Endothelial cell (in vitro differentiated cells): ENCODE results near the gene KMT2C. TPM values are rescaled to one million over a fixed set of nuclear protein-coding genes. Genes with fewer than 3 reads are reported as not detected.
"Not testable (repeated sequence)": the region's sequence is repeated elsewhere in the genome, so short reads cannot be mapped to it uniquely, and the experiment has no call there.

Experiments
- DNase-seq: peaks from one replicate; pipeline ENCODE4 v3.0.0; 2021; ENCODE audit warnings: low spot score
- H3K27ac Mint-ChIP-seq: one replicate; pipeline ENCODE4 v1.8.0; 2021; ENCODE audit warnings: mixed read lengths, inconsistent platforms; ENCODE audit not compliant: unreplicated experiment
- H3K27me3 Mint-ChIP-seq: one replicate; pipeline ENCODE4 v1.8.0; 2021; ENCODE audit warnings: mild to moderate bottlenecking, moderate library complexity, mixed read lengths, inconsistent platforms; ENCODE audit not compliant: unreplicated experiment
- H3K36me3 Mint-ChIP-seq: one replicate; pipeline ENCODE4 v1.8.0; 2021; ENCODE audit warnings: mild to moderate bottlenecking, low read depth, mixed read lengths, inconsistent platforms; ENCODE audit not compliant: unreplicated experiment
- H3K4me1 Mint-ChIP-seq: one replicate; pipeline ENCODE4 v1.8.0; 2021; ENCODE audit warnings: mild to moderate bottlenecking, mixed read lengths, inconsistent platforms; ENCODE audit not compliant: unreplicated experiment
- H3K4me3 Mint-ChIP-seq: one replicate; pipeline ENCODE4 v1.8.0; 2021; ENCODE audit warnings: mild to moderate bottlenecking, mixed read lengths, inconsistent platforms; ENCODE audit not compliant: unreplicated experiment
- H3K9me3 Mint-ChIP-seq: one replicate; pipeline ENCODE4 v1.8.0; 2021; ENCODE audit warnings: mixed read lengths, inconsistent platforms; ENCODE audit not compliant: unreplicated experiment
- total RNA-seq: library from RNA; stranded (reverse); fragmentation: NEBNext Ultra II Directional; extraction: Animal tissue kit (Norgen Biotek cat#: 25700); gene quantifications from one replicate; pipeline ENCODE4 v1.2.1, GENCODE V29; 2021; ENCODE audit not compliant: unreplicated experiment
- TF ChIP-seq, protein P1 (sequence below): fragments of 200-600 bp; sonication (generic); IDR thresholded peaks from one replicate; pipeline ENCODE4 v1.5.0; 2021; ENCODE audit warnings: antibody characterized with exemption; ENCODE audit not compliant: unreplicated experiment

The KMT2C gene
- total RNA-seq, 1 donor from 2014 or later, result 59.8 TPM

DNA sequence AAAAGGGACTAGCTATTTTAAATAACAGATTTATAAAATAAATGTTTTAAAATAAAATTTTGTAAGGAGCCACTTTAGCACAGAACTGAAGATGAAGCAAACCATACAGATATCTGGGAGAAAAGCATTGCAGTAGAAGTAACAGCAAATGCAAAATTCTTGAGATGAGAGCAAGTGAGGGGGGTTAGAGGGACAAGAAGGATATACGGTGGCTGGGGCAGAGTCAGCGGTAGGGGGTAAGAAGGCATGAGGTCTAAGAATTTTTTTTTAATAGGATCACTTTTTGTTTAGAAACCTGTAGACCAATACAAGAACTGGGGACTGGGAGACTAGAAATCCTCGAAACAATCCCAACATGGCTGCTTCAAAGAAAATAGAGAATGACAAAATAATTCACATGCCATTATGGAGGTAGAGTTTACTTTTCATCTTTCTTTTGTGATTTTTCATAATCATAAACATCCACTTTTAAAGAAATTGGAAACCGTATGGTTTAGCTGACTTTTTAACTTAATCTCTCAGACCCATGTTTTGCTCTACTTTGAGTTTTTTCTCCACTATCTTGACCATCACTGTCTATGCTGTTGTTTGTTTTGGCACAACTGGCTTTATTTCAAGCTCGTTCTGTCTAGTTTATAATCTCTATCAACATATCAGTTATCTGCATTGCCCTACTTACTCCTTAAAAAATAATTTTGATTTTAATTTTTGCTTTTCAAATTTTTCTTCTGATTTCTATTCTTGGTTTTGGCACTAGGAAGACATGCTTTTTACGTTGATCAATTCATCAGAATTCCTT, 73.5 kb downstream of the KMT2C start:
- no peak overlapping the region for H3K4me3 Mint-ChIP-seq
- no peaks in the 10 kb centered on the region for H3K4me1 Mint-ChIP-seq
- TF ChIP-seq, protein P1, sequence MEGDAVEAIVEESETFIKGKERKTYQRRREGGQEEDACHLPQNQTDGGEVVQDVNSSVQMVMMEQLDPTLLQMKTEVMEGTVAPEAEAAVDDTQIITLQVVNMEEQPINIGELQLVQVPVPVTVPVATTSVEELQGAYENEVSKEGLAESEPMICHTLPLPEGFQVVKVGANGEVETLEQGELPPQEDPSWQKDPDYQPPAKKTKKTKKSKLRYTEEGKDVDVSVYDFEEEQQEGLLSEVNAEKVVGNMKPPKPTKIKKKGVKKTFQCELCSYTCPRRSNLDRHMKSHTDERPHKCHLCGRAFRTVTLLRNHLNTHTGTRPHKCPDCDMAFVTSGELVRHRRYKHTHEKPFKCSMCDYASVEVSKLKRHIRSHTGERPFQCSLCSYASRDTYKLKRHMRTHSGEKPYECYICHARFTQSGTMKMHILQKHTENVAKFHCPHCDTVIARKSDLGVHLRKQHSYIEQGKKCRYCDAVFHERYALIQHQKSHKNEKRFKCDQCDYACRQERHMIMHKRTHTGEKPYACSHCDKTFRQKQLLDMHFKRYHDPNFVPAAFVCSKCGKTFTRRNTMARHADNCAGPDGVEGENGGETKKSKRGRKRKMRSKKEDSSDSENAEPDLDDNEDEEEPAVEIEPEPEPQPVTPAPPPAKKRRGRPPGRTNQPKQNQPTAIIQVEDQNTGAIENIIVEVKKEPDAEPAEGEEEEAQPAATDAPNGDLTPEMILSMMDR, result no peak
- H3K36me3 Mint-ChIP-seq, result peaks cover 4% of the 10 kb centered on the region
- DNase-seq, result no peak
- peaks cover 2% of the 10 kb centered on the region for H3K27me3 Mint-ChIP-seq
- no peak overlapping the region for H3K27ac Mint-ChIP-seq
- H3K9me3 Mint-ChIP-seq, result no peaks in the 10 kb centered on the region

DNA sequence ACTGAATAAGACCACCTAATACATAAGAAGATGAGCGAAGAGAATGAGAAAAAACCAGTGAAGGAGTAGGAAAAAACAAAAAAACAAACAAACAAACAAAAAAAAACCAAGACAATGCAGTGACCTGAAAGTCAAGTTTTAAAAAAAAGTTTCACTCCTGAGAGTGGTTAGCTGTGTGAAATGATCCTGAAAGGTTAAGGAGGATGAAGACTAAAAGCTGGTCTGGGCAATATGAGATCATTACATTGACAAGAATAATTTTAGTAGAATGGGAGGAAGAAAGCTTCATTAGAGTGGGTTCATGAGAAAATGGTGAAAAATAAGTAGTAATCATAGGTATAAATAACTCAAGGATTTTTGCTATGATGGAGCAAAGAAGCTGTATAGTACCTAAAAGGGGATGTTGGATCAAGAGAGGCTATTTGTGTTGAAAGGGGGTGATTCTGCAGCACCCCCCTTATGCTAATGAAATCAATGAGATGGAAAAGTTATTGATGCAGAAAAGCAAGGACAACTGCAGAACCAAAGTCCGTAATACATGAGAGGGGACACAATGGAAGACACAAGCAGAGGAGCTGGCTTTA, 80.2 kb downstream of the KMT2C start:
- TF ChIP-seq, protein P1, result no peak
- H3K4me1 Mint-ChIP-seq, result no peaks in the 10 kb centered on the region
- peaks cover 13% of the 10 kb centered on the region for H3K36me3 Mint-ChIP-seq
- H3K27me3 Mint-ChIP-seq, result no peaks in the 10 kb centered on the region
- no peak overlapping the region for H3K4me3 Mint-ChIP-seq
- no peaks in the 10 kb centered on the region for H3K9me3 Mint-ChIP-seq
- no peak overlapping the region for H3K27ac Mint-ChIP-seq
- DNase-seq, result no peak

DNA sequence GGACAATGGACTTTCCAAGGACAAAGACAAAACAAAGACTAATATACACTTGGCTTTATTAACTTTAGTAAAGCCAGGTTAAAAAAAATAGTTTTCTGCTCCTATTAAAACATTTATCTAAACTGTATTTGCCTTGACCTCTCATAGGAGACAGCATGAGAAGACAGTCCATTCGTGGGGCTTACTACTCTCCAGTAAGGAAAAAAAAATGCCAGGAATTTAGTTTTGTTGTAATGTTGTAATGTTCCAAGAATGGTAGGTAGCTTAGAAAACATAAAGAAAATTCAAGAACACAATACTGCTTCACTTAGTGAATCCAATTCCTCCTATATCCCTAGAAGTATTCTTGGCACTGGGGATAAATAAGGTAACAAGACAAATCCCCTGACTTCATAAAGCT, 81.7 kb downstream of the KMT2C start:
- no peak overlapping the region for H3K27ac Mint-ChIP-seq
- no peak overlapping the region for H3K4me3 Mint-ChIP-seq
- no peaks in the 10 kb centered on the region for H3K4me1 Mint-ChIP-seq
- no peaks in the 10 kb centered on the region for H3K9me3 Mint-ChIP-seq
- H3K27me3 Mint-ChIP-seq, result no peaks in the 10 kb centered on the region
- TF ChIP-seq, protein P1, result no peak
- peaks cover 14% of the 10 kb centered on the region for H3K36me3 Mint-ChIP-seq
- DNase-seq, result no peak

DNA sequence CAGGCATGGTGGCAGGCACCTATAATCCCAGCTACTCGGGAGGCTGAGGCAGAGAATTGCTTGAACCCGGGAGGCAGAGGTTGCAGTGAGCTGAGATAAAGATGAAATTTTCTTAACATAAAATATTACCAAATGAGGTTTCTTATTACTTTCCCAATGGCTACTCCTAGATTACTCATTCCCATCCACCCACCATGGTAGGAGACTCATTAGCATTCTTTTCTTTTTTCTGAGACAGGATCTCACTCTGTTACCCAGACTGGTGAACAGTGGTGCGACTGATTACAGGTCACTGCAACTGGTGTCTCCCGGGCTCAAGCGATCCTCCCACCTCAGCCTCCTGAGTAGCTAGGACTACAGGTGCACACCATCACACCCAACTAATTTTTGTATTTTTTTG, 82.5 kb downstream of the KMT2C start:
- not testable (repeated sequence) for H3K4me1 Mint-ChIP-seq, H3K27ac Mint-ChIP-seq, H3K4me3 Mint-ChIP-seq, H3K27me3 Mint-ChIP-seq, H3K9me3 Mint-ChIP-seq, DNase-seq
- peaks cover 21% of the 10 kb centered on the region for H3K36me3 Mint-ChIP-seq

DNA sequence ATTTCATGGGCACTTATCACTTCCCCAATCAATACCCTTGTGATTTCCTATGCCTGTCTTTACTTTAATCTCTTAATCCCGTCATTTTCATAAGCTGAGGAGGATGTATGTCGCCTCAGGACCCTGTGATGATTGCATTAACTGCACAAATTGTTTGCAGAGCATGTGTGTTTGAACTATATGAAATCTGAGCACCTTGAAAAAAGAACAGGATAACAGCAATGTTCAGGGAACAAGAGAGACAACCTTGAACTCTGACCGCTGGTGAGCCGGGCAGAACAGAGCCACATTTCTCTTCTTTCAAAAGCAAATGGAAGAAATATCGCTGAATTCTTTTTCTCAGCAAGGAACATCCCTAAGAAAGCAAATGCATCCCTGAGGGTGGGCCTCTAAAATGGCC, 84.1 kb downstream of the KMT2C start:
- not testable (repeated sequence) for H3K4me3 Mint-ChIP-seq, H3K27me3 Mint-ChIP-seq, H3K27ac Mint-ChIP-seq, H3K4me1 Mint-ChIP-seq, H3K9me3 Mint-ChIP-seq, DNase-seq
- peaks cover 31% of the 10 kb centered on the region for H3K36me3 Mint-ChIP-seq

DNA sequence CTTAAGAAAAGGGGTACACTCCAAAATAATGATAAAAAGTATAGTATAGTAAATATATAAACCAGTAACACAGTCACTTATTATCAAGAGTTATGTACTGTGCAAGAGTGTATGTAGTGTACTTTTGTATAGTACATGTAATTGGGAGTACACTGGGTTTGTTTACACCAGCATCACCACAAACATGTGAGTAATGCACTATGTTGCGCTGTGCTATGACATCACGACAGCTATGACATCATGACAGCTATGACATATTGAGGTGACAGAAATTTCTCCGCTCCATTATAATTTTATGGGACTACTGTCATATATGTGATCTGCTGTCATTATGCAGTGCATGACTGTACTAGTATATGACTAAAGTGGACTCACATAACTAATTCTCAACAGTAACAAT, 84.6 kb downstream of the KMT2C start:
- H3K4me3 Mint-ChIP-seq, result no peak overlapping the region
- DNase-seq, result no peak
- TF ChIP-seq, protein P1, result no peak
- peaks cover 31% of the 10 kb centered on the region for H3K36me3 Mint-ChIP-seq
- H3K27me3 Mint-ChIP-seq, result peaks cover 2% of the 10 kb centered on the region
- H3K9me3 Mint-ChIP-seq, result no peaks in the 10 kb centered on the region
- H3K27ac Mint-ChIP-seq, result no peak overlapping the region
- no peaks in the 10 kb centered on the region for H3K4me1 Mint-ChIP-seq
